PFSK-1 (cell line): ENCODE data around the gene PACS2.

Experiments used
- FOXP2 ChIP-seq: optimal IDR thresholded peaks from 2 replicates; pipeline ENCODE3; 2011; ENCODE audit warnings: borderline replicate concordance, control low read depth, inconsistent platforms; ENCODE audit not compliant: insufficient read depth; ENCODE audit errors: extremely low read length, extremely low read depth
- POLR2AphosphoS5 ChIP-seq: IDR thresholded peaks from 2 replicates; pipeline ENCODE4 v1.6.1; 2012; ENCODE audit warnings: low read depth, mild to moderate bottlenecking, control low read depth, low read length, moderate library complexity
- REST ChIP-seq, 2 experiments: IDR thresholded peaks; 2 replicates each; pipeline versions ENCODE4 v1.6.1 to v1.8.0; 2011 to 2012; ENCODE audit warnings: low read depth in 2 of 2, low read length in 2 of 2, control low read depth in 1 of 2, inconsistent platforms in 1 of 2, mild to moderate bottlenecking in 1 of 2, moderate library complexity in 1 of 2; ENCODE audit not compliant: insufficient read depth in 1 of 2
- SIN3A ChIP-seq: IDR thresholded peaks from 2 replicates; pipeline ENCODE4 v1.6.1; 2012; ENCODE audit warnings: mild to moderate bottlenecking, low read length, moderate library complexity, borderline replicate concordance; ENCODE audit not compliant: insufficient read depth
- TAF1 ChIP-seq: IDR thresholded peaks from 2 replicates; pipeline ENCODE4 v1.6.1; 2012; ENCODE audit warnings: low read length, control low read depth, borderline replicate concordance; ENCODE audit not compliant: insufficient read depth

PACS2 gene

GRCh38 chr14:105419195-105420091, 104.9 kb downstream of the PACS2 start, which contains the start of gene MTA1:
TSS of gene MTA1 (plus strand) at chr14:105419827. CDS start at chr14:105420036, 209 bp downstream.
- TF ChIP-seq POLR2AphosphoS5 (no peak), FOXP2 (no peak), TAF1 (no peak), REST (IDR thresholded peaks at IDR 0.05; ENCODE audit: insufficient read depth in 1 of 2, low read depth in 2 of 2, low read length in 2 of 2) (no peak), SIN3A (no peak)

- TF ChIP-seq FOXP2 (no peak), POLR2AphosphoS5 (no peak), REST (IDR thresholded peaks at IDR 0.05; ENCODE audit: insufficient read depth in 1 of 2, low read depth in 2 of 2, low read length in 2 of 2) (no peak), TAF1 (no peak), SIN3A (no peak)
Observed at GRCh38 chr14:105420101-105420973, 105.8 kb downstream of the PACS2 start.

GRCh38 chr14:105420974-105421674, 106.6 kb downstream of the PACS2 start:
- TF ChIP-seq POLR2AphosphoS5 (no peak), SIN3A (no peak), TAF1 (no peak), REST (IDR thresholded peaks at IDR 0.05; ENCODE audit: insufficient read depth in 1 of 2, low read depth in 2 of 2, low read length in 2 of 2) (no peak), FOXP2 (no peak)

GRCh38 chr14:105421723-105422615, 107.4 kb downstream of the PACS2 start:
- TF ChIP-seq POLR2AphosphoS5 (no peak), FOXP2 (no peak), REST (IDR thresholded peaks at IDR 0.05; ENCODE audit: insufficient read depth in 1 of 2, low read depth in 2 of 2, low read length in 2 of 2) (no peak), TAF1 (no peak), SIN3A (no peak)
